CD4-positive, CD25-positive, alpha-beta regulatory T cell (primary cell): ENCODE results near the gene TECTA. TPM values are rescaled to one million over a fixed set of nuclear protein-coding genes. Genes with fewer than 3 reads are reported as not detected.
"Not testable (repeated sequence)": the region's sequence is repeated elsewhere in the genome, so short reads cannot be mapped to it uniquely, and the experiment has no call there.

Source experiments
- ATAC-seq, 2 donors: fragments of 150-1000 bp; cut with Tn5 transposase; one replicate each; pipeline ENCODE4 v1.10.0; 2021; ENCODE audit warnings: low read depth in 2 of 2, moderate number of reproducible peaks in 2 of 2, moderate library complexity in 1 of 2
- DNase-seq, 3 donors: peaks; one replicate each; pipeline versions ENCODE4 v3.0.0 to v3.0.0-alpha.2; 2012 to 2022; ENCODE audit warnings: mixed read lengths in 1 of 3
- H3K27ac ChIP-seq: one replicate; pipeline ENCODE4 v1.7.0; 2013; ENCODE audit warnings: mild to moderate bottlenecking, low read length; ENCODE audit not compliant: insufficient read depth, poor library complexity, severe bottlenecking
- H3K27me3 ChIP-seq: one replicate; pipeline ENCODE4 v1.7.0; 2013; ENCODE audit warnings: low read length; ENCODE audit not compliant: control insufficient read depth, insufficient read depth
- H3K36me3 ChIP-seq: one replicate; pipeline ENCODE4 v1.7.0; 2013; ENCODE audit warnings: mild to moderate bottlenecking, low read length, moderate library complexity; ENCODE audit not compliant: control insufficient read depth, insufficient read depth
- H3K4me1 ChIP-seq: 2 replicates; pipeline ENCODE4 v1.7.0; 2013; ENCODE audit warnings: mild to moderate bottlenecking, low read length; ENCODE audit not compliant: insufficient read depth, control insufficient read depth, poor library complexity, severe bottlenecking
- H3K4me3 ChIP-seq: one replicate; pipeline ENCODE4 v1.7.0; 2013; ENCODE audit warnings: low read depth, mild to moderate bottlenecking, low read length, moderate library complexity
- H3K9me3 ChIP-seq, 2 experiments: 1 replicate in 1 of 2; 2 replicates in 1 of 2; pipeline ENCODE4 v1.7.0; 2013; ENCODE audit warnings: low read length in 2 of 2, mild to moderate bottlenecking in 1 of 2, moderate library complexity in 1 of 2; ENCODE audit not compliant: control insufficient read depth in 2 of 2
- H3K27ac Mint-ChIP-seq, 3 donors: one replicate each; pipeline ENCODE4 v1.8.0; 2020 to 2022; ENCODE audit warnings: mild to moderate bottlenecking in 3 of 3, mixed read lengths in 3 of 3, moderate library complexity in 2 of 3
- H3K27me3 Mint-ChIP-seq: one replicate; pipeline ENCODE4 v1.8.0; 2022; ENCODE audit warnings: mild to moderate bottlenecking, mixed read lengths
- H3K36me3 Mint-ChIP-seq: one replicate; pipeline ENCODE4 v1.8.0; 2020; ENCODE audit warnings: mixed read lengths
- H3K4me1 Mint-ChIP-seq, 4 donors: one replicate each; pipeline ENCODE4 v1.8.0; 2020 to 2022; ENCODE audit warnings: mixed read lengths in 4 of 4, mild to moderate bottlenecking in 1 of 4
- H3K4me3 Mint-ChIP-seq, 4 donors: one replicate each; pipeline ENCODE4 v1.8.0; 2020 to 2022; ENCODE audit warnings: mild to moderate bottlenecking in 4 of 4, mixed read lengths in 4 of 4, moderate library complexity in 3 of 4
- H3K9me3 Mint-ChIP-seq, 7 donors: one replicate each; pipeline ENCODE4 v1.8.0; 2020 to 2022; ENCODE audit warnings: mixed read lengths in 7 of 7, mild to moderate bottlenecking in 3 of 7, moderate library complexity in 2 of 7
- polyA plus RNA-seq, 4 donors: library from polyadenylated mRNA; unstranded; fragments of 300-500 nt; fragmentation: Illumina TruSeq; gene quantifications; one replicate each; pipeline ENCODE4 v1.2.3, GENCODE V29; 2021
- total RNA-seq: library from RNA; stranded (reverse); gene quantifications from one replicate; pipeline ENCODE4 v1.2.3, GENCODE V29; 2022

Gene TECTA
- total and polyA plus RNA-seq, 5 donors from 2014 or later, result 0.30 to 0.78 TPM; not detected in 3

DNA sequence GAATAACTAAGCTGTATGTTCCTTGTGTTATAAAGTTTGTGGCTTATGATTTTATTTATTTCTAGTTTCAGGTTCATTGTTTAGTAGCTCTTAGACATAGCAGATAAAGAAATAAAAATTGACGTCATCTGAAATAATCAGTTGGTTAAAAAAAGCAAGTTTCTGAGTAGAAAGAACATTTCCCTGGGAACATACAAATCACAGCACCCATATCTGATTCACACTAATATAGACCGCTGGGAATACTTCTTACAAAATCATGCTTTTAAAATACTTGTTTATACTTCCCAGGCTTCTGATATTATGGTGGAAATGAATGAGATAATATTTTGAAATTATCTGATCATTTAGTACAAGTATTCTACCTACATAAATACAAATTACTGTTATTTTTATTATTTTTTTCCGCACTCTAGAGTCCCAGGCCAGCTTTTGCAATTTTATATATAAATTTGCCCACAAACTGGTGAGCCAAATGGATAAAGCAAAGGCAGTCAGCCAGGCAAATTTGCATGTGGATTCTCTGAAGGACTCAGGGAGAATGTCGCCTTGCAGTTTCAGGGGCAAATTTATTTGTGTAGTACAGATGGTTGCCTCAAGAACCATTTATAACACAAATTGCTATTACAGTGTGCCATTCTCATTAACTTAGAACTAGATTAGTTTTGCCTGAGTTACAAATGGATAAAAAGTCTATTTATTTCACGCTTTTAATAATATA, 128.6 kb downstream of the TECTA start:
- Histone ChIP-seq H3K36me3 (no peaks in the 10 kb centered on the region), H3K27me3 (peaks cover 19% of the 10 kb centered on the region), H3K4me3 (no peak overlapping the region), H3K9me3 (no peaks in the 10 kb centered on the region), H3K27ac (no peak overlapping the region), H3K4me1 (no peaks in the 10 kb centered on the region)
- Mint-ChIP-seq H3K4me1 (no peaks in the 10 kb centered on the region), H3K9me3 (peaks cover 0 to 3% (median 0%) of the 10 kb centered on the region in 7 donors), H3K36me3 (no peaks in the 10 kb centered on the region), H3K4me3 (no peak overlapping the region), H3K27me3 (peaks cover 43% of the 10 kb centered on the region), H3K27ac (no peak overlapping the region)
- ATAC-seq (no peak), DNase-seq (no peak)

DNA sequence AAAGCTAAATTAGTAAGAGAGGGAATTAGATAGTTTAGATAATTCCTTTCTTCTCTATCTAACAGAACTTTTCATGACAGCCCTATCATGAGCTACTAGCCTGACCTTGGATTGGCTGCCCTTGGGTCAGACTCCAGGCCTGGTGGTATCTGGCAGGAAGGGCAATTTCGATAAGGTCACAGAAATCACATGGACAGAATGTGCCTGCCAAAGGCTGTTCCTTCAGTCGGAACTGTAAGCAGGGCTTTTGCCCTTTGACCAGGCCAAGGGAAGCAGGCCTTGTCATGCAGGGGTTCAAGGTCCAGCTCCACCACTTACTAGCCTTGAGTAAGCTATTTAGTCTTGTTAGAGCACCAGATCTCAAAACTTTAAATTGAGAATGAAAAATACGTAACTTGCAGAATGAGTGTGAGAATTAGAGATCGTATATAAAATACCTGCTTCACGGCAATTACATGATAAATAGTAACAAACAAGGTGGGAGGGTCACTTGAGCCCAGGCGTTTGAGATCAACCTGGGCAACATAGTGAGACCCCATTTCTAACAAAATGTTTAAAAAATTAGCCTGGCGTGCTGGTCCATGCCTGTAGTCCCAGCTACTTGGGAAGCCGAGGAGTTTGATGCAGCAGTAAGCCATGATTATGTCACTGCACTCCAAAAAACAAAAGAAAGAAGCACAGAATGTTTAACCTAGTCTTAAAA, 130.7 kb downstream of the TECTA start:
- H3K36me3 Mint-ChIP-seq, result no peaks in the 10 kb centered on the region
- Histone ChIP-seq H3K27me3 (peaks cover 23% of the 10 kb centered on the region), H3K27ac (no peak overlapping the region), H3K9me3 (no peaks in the 10 kb centered on the region), H3K4me3 (no peak overlapping the region), H3K4me1 (no peaks in the 10 kb centered on the region), H3K36me3 (no peaks in the 10 kb centered on the region)
- no peak overlapping the region for H3K4me3 Mint-ChIP-seq
- peaks cover 0 to 3% (median 0%) of the 10 kb centered on the region in 7 donors for H3K9me3 Mint-ChIP-seq
- H3K27ac Mint-ChIP-seq, result no peak overlapping the region
- H3K27me3 Mint-ChIP-seq, result peaks cover 58% of the 10 kb centered on the region
- peaks cover 0 to under 1% (median 0%) of the 10 kb centered on the region in 4 donors for H3K4me1 Mint-ChIP-seq
- ATAC-seq, result no peak
- DNase-seq, result no peak

GRCh38 chr11:121235057-121235456, 134.0 kb downstream of the TECTA start:
- H3K27me3 Mint-ChIP-seq, result peaks cover 58% of the 10 kb centered on the region

DNA sequence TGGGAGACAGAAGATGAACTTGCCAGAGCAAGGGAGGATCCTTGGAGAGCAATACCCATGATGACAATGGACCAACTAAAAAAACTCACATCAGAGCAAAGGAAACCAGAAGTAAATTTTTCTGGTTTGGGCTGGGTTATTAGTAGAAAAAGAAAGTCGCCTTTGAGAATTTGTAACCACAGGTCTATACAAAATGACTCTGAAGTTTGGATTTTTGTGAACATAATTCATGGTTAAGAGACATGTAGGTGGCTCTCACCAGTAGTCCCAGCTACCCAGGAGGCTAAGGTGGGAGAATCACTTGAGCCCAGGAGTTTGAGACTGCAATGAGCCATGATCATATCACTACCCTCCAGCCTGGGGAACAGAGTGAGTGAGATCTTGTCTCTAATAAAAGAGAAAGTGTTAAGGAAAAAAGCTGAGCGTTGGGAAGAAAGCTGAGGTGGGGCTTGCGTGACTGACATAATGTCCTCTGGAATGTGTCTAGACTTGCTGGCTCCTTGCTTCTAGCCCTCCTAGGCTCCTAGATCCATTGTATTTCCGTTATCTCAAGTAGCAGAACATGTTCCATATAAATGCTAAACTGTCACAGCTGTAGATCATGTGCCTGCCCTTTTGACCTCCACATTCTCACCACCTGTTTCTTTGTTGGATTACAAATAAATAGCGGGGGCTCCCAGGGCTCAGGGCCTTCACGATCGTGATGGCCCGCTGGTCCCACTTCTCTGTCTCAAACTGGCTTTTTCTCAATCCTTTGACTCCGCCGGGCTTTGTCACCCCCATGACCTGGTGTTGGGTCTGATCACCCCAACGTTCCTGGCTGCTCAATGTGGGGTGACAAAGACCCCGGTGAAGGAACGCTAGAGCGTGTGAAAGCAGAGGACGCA, 135.3 kb downstream of the TECTA start:
- Mint-ChIP-seq H3K9me3 (peaks cover 0 to 1% (median 0%) of the 10 kb centered on the region in 7 donors), H3K4me3 (no peak overlapping the region), H3K36me3 (no peaks in the 10 kb centered on the region), H3K4me1 (peaks cover 0 to 6% (median 4%) of the 10 kb centered on the region in 4 donors), H3K27ac (no peak overlapping the region), H3K27me3 (peaks cover 57% of the 10 kb centered on the region)
- H3K4me3 ChIP-seq, result no peak overlapping the region
- DNase-seq, result peak in 1 of 3 donors; percentile 35
- no peak for ATAC-seq
- peaks cover 12% of the 10 kb centered on the region for H3K27me3 ChIP-seq
- no peak overlapping the region for H3K27ac ChIP-seq
- H3K4me1 ChIP-seq, result no peaks in the 10 kb centered on the region
- H3K9me3 ChIP-seq, result no peaks in the 10 kb centered on the region
- no peaks in the 10 kb centered on the region for H3K36me3 ChIP-seq

More at GRCh38 chr11:121235057-121235456, 134.0 kb downstream of the TECTA start:
- Histone ChIP-seq H3K27me3 (peaks cover 15% of the 10 kb centered on the region), H3K4me1 (no peaks in the 10 kb centered on the region), H3K27ac (no peak overlapping the region), H3K36me3 (no peaks in the 10 kb centered on the region), H3K9me3 (no peaks in the 10 kb centered on the region), H3K4me3 (no peak overlapping the region)
- Mint-ChIP-seq H3K36me3 (no peaks in the 10 kb centered on the region), H3K4me3 (no peak overlapping the region), H3K27ac (no peak overlapping the region), H3K4me1 (peaks cover 0 to 6% (median 4%) of the 10 kb centered on the region in 4 donors), H3K9me3 (no peaks in the 10 kb centered on the region)
- DNase-seq (no peak), ATAC-seq (no peak)

- Mint-ChIP-seq H3K27me3 (peaks cover 51% of the 10 kb centered on the region), H3K4me3 (peak overlapping the region in 2 of 4 donors; percentile 4 to 18)
- H3K9me3 ChIP-seq, H3K36me3 ChIP-seq, H3K4me1 ChIP-seq, ATAC-seq, H3K4me1 Mint-ChIP-seq, H3K4me3 ChIP-seq, H3K9me3 Mint-ChIP-seq, H3K27ac ChIP-seq, H3K36me3 Mint-ChIP-seq, H3K27ac Mint-ChIP-seq: not testable (repeated sequence)
- DNase-seq, result peak in 1 of 3 donors; percentile 27
- H3K27me3 ChIP-seq, result peaks cover 12% of the 10 kb centered on the region
Measured at GRCh38 chr11:121237247-121237646, 136.2 kb downstream of the TECTA start.

- Mint-ChIP-seq H3K9me3 (peaks cover 0 to 1% (median 0%) of the 10 kb centered on the region in 7 donors), H3K36me3 (no peaks in the 10 kb centered on the region), H3K4me3 (no peak overlapping the region), H3K27me3 (peaks cover 46% of the 10 kb centered on the region), H3K27ac (no peak overlapping the region), H3K4me1 (peaks cover 0 to 6% (median 4%) of the 10 kb centered on the region in 4 donors)
- Histone ChIP-seq H3K4me3 (no peak overlapping the region), H3K27ac (no peak overlapping the region), H3K4me1 (no peaks in the 10 kb centered on the region), H3K27me3 (peaks cover 10% of the 10 kb centered on the region), H3K36me3 (no peaks in the 10 kb centered on the region), H3K9me3 (no peaks in the 10 kb centered on the region)
- peak in 1 of 3 donors; percentile 27 for DNase-seq
- no peak for ATAC-seq
Measured at GRCh38 chr11:121237686-121238658, 136.9 kb downstream of the TECTA start.
